NCI-H526 (cell line): Measurements from ENCODE around the gene NFE2.
"Not testable (repeated sequence)": the region's sequence is repeated elsewhere in the genome, so short reads cannot be mapped to it uniquely, and the experiment has no call there.

Source experiments
- DNase-seq, 2 experiments: peaks; one replicate each; lab custom pipeline; 2025; lab: John Stamatoyannopoulos, UW

Gene NFE2

DNA sequence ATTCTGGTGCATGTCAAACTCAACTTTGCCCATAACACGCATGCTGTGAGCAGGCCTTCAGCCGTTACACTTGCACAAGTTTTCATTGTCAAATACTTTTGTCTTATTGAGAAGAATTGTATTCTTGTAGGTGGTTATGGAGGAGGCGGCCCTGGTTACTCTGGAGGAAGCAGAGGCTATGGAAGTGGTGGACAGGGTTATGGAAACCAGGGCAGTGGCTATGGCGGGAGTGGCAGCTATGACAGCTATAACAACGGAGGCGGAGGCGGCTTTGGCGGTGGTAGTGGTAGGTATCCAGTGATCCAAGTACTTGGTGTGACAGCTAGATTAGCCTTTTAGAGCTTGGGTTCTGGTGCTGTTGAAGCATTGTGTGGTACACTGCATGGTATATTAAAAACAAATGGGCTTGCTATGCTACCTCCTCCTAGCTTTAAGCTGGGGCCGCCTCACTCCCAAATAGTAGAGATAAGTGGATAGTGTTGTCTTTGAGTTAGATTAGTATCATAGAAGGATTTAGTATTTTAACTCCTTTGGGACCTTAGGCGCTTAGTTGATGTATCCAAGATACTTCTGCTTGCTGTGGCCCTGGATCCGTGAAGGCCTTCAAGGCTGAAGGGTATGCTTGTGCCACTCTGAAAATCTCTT, 17.7 kb downstream of the NFE2 start:
- DNase-seq = no peak

DNA sequence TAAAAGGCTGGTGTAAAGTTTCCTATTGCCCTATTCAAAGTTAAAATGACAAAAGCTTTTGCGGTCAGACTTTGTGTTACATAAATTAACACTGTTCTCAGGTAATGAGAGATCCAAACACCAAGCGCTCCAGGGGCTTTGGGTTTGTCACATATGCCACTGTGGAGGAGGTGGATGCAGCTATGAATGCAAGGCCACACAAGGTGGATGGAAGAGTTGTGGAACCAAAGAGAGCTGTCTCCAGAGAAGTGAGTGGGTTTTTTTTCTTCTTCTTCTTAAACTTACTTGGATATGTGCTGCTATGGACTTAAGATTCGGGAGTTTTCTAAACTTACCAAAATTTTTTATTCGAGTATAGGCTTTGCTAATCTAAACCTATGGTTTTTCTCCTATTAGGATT, 19.1 kb downstream of the NFE2 start:
- not testable (repeated sequence) for DNase-seq

DNA sequence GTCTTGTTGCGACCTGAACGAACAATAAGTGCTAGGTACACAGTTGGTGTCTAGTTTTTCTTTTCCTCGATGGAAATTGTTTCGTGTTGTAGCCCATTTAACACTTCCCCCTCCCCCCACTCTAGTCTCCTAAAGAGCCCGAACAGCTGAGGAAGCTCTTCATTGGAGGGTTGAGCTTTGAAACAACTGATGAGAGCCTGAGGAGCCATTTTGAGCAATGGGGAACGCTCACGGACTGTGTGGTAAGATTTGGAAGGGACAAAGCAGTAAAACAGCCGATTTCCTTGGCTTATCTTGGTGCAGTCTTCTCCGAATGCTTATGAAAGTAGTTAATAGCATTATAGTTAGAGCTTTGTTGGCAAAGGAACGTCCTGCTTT, 19.6 kb downstream of the NFE2 start:
- DNase-seq = not testable (repeated sequence)

DNA sequence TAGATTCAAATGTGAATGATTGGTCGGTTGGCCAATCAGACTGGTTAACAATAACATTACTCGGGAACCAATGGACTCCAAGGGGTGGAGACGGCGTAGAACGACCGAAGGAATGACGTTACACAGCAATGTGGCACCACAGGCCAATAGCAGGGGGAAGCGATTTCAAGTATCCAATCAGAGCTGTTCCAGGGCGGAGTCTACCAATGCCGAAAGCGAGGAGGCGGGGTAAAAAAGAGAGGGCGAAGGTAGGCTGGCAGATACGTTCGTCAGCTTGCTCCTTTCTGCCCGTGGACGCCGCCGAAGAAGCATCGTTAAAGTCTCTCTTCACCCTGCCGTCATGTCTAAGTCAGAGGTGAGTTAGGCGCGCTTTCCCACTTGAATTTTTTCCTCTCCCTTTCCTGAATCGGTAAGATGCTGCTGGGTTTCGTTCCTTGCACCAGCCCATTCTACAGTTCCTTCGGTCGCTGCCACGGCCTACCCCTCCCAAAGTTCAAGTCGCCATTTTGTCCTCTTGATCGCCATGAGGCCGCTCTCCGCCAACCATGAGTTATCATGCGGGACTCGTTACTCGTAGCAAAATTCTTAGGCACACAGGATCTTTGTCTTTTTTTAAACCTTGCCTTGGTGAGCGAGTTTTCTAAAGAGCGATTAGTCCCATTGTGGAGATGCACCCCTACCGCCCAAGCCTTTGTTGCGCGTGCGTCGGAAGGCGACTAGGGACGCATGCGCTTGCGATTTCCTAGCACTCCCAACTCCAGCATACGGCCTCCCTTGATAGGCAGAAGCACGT, 20.2 kb downstream of the NFE2 start, which contains the start of gene HNRNPA1:
TSS of gene HNRNPA1 (plus strand) at position 259 of the 793 bp plus-strand sequence. CDS start at position 341, 82 bp downstream.
- DNase-seq = peak; percentile 99

DNA sequence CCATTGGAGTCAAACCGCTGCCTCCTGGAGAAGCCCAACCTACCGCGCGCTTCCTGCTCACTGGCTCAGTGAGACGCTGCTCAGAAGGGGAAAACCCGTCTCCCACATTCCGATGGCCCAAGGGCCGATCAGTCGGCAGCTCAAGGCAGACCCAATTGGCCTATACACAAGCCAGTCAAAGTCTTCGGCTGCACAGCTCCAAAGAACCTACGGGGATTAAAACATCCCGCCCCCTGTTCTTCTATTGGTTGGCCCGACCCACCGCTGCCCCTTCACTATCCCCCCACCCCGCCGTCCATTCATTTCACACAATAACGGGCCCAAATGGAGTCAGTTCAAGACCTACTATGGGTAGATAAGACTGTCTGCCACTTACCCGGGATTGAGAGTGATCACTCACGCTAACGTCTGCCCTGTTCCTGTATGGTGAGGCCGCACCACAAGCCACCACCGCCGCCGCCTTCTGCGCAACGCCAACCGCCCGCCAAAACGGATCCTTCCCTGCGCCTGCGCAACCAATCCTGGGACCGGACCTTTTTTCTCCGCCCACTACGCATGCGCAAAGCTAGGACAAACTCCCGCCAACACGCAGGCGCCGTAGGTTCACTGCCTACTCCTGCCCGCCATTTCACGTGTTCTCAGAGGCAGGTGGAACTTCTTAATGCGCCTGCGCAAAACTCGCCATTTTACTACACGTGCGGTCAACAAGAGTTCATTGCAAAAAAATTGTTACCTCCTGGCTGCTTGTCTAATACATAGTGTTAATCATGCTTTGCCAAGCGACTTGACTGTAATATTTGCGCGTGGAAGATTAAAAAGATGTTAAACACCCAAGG, 21.0 kb downstream of the NFE2 start, which contains the start of gene CBX5:
TSS of gene CBX5 (minus strand) at position 491 of the 836 bp plus-strand sequence. CDS start 22,472 bp downstream, outside the sequence.
- DNase-seq = peak; percentile 99

DNA sequence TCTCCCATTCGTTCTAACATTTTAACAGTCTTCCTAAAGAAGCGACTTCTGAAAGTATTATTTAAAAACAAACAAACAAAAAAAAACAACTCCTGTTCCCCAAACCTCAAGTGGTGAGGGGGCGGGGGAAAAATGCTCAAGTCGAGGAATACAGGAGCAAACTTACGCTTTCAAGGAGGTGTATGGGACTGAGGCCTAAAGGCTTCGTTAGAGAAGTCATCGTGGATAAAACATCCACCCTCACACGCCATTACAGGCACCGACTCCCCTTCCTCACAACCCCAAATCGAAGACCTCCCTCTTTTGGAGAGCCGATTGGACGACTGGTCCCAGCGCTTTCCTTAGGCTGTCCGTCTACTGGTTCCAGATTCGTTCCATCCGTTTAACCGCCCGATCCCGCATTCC, 21.6 kb downstream of the NFE2 start:
- DNase-seq = no peak

DNA sequence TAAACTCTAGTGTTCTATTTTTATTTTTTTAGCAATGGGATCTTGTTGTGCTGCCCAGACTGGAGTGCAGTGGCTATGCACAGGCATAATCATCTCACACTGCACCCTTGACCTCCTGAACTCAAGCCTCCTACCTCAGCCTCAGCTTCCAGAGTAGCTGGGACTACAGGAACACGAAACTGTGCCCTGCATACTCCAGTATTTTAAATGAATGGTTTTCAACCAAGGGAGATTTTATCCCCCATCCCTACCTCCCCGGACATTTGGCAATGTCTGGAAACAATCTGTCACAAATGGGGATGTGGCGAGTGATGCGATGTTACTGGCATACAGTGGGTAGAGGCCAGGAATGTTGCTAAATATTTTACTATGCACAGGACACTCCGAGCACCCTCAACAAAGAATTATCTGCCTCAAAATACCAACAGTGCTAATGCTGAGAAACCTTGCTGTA, 23.0 kb downstream of the NFE2 start:
- no peak for DNase-seq

DNA sequence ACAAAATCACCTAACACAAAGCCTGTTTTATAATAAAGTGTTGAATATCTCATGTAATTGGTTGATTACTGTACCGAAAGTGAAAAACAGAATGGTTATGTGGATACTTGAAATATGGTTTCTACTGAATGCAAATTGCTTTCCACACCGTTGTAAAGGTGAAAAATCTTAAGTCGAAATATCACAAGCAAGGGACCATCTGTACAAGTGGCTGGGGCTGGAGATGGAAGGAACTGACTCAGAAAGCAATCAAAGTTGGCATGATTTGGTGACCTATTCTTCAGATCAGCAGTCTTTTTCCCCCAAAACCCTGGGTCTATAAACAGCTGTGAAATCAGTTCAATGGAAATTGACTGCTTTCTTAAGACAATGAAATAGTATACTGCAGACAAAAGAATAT, 24.4 kb downstream of the NFE2 start:
- no peak for DNase-seq

DNA sequence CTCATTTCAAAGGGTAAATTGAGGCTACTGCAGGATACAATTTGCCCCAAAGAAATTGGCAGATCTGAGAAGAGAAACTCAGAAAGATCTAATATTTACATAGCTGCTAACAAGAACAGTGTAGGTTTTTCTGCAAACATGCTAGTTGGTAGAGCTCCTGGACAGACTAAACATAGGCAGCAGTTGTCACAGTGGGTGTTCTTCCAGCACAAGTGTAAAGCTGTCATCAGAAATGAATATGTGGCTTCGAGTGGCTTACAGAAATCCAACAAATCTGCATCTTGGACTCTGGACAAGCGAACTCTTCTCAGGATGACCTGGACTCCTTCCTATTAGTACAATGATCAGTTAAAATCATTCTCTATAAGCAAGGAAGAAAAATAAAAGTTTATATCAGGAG, 26.8 kb downstream of the NFE2 start:
- no peak for DNase-seq

DNA sequence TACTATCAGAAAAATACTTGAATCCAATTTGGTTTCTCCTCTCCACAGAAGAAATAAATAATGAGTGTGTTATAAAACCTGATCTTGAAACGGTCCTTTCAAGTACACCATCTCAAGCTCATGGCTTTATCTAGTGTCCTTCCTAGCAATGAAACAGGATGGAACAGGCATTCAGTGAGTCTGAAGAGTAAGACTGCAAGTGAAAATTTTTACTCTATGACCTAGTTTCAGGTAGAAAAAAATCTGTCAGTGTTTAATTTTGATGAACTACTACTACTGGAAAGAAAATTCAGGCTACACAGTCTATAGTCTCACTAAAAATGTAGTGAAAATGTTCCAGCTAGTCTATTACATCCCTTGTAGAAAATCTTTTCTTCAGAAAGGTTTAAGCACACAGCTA, 28.6 kb downstream of the NFE2 start:
- no peak for DNase-seq

DNA sequence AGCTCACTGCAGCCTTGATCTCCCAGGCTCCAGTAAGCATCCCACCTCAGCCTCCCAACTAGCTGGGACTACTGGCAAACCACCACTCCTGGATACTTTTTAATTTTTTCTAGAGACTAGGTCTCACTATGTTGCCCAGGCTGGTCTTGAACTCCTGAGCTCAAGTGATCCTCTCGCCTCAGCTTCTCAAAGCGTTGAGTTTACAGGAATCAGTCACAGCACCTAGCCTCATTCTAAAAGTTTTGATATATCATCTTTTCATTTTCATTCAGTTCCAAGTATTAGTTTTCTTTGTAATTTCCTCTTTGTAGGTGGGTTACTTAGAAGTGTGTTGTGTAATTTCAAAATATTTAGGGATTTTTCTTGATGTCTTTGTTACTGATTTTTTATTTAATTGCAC, 30.5 kb downstream of the NFE2 start:
- DNase-seq = no peak

DNA sequence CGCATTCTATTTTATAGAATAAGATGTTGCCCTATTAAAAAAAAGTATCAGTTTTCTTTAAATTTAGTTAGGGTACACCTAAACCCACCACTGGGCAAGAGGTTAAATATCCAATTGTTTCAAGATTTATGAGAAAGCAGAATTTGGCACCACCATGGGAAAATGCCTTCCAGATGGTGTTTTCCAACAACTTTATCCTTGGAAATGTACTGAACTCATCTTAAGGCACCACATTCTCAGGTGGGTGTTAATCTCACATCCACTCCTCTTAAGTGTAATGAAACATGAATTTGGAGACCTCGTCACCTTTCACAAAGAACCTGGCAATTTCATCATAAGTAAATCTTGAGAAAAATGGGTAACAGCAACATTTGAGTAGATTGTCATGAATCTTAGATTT, 34.0 kb downstream of the NFE2 start:
- no peak for DNase-seq

DNA sequence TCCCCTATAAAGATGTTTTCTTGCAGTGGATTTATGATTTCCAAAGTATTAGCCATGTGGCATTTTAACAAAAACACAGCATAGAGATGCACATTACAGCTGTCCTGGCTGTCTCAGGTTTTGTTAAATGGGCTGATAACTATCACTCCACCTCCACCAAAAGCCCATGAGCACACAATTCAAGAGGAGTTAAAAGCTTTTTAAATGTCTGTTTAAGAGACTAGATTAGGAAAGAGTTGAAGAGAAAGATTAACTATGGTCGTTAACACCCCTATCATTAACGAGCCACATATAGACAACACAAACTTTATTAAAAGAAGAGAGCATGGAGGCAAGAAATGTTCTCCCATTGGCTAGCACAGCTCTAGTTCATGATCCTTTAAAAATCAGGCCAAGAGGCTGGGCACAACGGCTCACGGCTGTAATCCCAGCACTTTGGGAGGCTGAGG, 35.4 kb downstream of the NFE2 start:
- no peak for DNase-seq

DNA sequence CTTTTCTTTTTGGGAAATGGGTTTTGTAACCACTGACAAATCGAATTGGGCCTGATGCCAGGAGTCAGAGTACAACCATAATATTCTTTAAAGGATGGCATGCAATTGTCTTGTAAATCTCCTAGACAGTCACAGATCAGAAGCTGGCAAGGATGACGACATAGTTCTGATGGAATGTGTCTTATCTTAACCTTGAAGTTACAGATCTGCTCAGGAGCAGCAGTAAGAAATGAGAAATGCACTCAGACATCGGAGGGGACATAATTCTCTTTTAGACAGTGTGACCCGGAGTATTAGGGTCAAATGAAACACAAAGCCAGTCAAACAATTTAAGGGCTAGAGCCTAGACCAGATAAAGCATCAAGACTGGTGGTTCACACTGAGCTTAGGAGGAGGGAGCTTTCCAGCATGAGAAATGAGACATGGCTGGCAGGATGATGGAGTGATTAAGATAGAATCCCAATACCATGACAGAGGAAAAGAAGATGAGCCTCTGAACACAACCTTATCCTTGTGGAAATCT, 38.4 kb downstream of the NFE2 start:
- no peak for DNase-seq

DNA sequence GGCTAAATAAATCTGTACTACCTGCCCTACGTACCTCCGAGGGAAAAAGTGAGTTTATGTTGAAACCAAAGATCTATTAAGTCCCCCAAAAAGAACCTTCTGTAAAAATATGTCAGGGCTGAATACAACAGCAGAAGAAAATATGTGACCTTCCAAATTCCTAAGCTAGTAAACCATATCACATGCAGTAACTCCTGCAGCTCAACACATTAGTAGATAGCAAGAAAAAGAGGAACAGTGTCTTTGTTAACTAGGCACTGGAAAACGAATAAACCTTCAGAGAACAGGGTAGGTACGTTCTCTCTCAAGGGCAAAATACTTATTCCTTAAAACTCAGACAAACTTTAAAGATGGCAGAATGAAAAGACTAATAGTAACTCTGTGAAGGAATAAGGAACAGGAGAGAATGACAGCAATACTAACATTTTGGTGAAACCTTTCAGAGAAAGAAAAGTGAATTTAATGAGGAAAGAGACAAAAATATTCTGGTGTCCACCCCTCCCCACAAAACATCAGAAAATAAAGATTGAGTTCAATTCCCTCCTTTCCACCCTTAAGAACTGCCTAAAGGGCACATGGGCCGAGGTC, 38.9 kb downstream of the NFE2 start:
- DNase-seq = no peak

DNA sequence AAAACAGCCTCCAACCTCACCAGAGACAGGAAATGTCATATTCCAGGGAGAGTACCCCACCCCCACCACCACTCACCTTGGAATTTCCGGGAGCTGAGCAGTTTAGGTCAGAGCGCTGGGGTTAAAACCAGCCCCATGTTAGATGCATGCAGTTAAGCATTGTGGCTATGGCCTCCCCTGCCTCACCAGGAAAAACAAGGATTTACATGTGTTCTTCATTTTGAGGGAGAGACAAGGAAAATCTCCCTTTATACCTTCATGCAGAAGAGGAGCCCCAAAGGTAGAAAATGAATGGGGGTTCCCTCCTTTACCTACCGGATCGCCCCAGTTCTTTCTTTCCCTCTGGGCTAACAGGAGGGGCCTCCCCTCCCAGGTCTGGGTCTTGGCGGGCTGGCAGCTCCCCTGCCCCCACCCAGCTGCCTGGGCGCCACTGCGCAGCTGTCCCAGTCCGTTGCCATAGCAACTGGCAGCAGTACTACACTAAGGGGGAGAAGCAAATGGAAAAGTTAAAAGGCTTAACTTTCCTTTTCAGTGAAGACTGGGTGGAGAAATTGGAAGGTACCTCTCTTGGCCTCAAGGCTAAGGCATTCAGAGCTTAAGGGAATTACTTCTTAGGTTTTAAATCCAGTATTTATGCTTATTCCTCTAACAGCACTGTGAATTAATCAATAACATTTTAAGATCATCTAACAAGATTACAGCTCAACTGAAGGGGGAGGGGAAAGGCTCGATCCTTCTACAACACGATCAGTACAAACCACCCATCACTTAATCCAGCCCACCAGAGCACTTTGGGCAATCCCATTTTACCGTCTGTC, 41.4 kb downstream of the NFE2 start:
- peak; percentile 81 to 93 for DNase-seq

DNA sequence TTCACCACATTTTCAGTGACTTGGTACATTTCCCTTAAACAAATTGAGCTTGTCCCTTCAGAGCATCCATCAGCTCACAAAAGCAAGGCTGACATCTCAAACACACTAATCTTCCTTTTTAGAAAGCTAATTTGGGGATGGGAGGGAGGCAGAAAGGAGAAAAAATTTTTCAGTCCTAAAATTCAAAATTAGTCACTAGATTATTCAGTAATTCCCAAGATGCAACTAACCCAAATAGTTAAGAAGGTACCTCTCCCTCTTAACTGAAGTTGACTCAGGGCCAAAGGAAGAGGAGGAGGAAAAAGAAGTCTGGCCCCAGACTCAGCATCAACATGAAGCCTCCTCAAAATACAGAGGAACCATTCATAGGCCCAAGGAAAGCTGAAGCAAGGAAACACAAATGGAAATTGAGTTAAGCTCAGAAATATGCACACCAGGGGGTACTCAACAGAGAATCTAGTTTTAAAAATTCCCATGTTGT, 42.6 kb downstream of the NFE2 start:
- DNase-seq = no peak

DNA sequence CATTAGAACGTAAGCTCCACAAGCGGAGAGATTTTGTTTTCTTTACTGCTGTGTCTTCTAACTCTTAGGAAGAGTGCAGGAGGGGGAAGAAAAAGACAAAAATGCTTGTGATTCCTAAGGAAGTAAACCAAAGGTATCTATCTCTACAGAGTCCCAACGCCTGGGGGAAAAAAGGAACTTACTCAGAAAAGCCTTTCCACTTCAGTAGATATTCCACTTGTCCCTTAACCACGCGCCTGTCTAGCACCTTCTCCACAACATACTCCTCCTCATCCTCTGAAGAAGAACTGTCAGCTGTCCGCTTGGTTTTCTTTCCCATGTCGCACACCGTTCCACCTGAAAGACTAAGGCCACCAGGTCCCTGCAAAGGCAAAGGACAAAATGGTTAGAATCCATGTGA, 43.5 kb downstream of the NFE2 start:
- DNase-seq = no peak

DNA sequence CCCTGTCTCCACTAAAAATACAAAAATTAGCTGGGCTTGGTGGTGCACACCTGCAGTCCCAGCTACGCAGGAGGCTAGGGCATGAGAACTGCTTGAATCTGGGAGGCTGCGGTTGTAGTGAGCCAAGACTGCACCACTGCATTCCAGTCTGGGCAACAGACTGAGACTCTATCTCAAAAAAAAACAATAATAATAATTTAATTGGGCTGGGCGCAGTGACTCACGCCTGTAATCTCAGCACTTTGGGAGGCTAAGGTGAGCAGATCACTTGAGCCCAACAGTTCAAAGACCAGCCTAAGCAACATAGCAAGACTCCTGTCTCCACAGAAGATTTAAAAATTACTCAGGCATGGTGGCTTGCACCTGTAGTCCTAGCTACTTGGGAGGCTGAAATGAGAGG, 47.6 kb downstream of the NFE2 start:
- no peak for DNase-seq

DNA sequence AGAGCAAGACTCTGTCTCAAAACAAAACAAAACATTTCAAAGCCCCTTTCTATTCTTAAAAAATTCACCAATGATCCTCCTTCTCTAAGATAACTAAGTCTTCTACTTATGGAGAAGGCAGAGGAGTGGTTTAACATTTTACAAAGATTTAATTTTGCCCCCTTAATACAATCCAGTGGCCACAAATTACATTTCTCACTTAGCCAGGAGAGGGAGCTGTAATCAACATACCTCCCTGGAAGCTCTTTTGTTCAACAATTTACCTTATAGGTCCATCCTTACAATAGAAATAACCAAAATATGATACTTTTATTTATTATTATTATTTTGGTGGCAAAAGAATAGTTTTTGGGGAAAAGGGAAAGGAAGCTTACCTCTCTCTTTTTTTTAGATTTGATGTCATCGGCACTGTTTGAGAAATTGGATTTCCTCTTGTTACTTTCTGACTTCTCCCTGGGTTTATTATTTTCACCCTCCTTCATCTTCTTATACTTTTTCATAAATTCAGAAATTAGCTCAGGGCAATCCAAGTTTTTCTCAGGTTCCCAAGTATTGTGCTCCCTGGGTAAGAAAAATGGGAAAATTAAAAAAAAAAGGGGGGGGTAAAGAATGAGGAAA, 49.0 kb downstream of the NFE2 start:
- peak in 1 of 2 experiments; percentile 49 for DNase-seq
